Renal cortical epithelial cell (primary cell): Measurements from ENCODE around the gene DDAH2. TPM values are rescaled to one million over a fixed set of nuclear protein-coding genes. Genes with fewer than 3 reads are reported as not detected.

ENCODE experiments used
- DNase-seq: peaks from one replicate; pipeline ENCODE4 v3.0.0-alpha.2; 2011; ENCODE audit warnings: low read depth
- total RNA-seq: library from RNA; depleted of rRNA; stranded (reverse); fragments of >200 nt; gene quantifications from 2 replicates; pipeline ENCODE4 v1.2.3, GENCODE V29; 2014

Gene DDAH2
- total RNA-seq, 1 donor from 2014 or later: 121 TPM

DNA sequence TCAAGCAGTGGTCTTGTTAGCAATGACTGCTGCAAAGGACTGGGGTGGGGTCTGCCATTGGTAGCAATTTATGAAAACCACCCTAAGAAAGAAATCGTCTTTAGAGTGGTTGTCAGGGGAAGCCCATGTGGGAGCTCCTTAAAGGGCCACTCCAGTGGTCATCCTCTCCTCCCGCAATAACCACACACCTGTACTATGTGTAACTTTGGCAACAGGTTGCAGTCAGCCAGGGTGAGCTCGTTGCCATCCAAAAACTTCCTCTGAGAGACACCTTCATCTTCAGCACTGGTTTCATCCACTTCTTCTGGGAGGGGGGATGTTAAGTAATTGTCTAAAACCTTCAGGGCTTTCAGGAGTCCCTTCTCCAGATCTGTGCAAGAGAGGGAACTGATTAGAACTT, 2.9 kb upstream of the DDAH2 start:
- no peak for DNase-seq

DNA sequence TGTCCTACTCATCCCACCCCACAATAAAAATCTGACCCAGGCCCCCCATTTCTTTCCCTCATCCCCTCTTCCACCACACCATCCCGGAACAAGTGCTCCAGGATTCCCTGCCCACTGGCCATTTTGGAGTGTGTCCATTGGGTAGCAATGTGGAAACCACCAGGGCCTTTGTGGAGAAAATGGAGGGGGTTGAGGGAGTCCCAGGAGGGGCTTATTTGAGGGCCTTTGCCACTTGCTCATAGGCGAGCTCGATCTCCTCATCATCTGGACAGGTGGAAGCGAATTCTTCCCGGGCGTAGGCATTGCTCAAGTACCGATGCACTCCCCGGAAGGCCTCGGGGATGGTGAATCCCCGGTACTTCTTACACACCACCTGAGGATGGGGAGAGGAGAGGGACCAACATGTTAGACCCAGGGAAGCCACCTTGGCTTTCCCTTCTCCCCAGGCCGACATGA, 1.6 kb upstream of the DDAH2 start:
- no peak for DNase-seq

DNA sequence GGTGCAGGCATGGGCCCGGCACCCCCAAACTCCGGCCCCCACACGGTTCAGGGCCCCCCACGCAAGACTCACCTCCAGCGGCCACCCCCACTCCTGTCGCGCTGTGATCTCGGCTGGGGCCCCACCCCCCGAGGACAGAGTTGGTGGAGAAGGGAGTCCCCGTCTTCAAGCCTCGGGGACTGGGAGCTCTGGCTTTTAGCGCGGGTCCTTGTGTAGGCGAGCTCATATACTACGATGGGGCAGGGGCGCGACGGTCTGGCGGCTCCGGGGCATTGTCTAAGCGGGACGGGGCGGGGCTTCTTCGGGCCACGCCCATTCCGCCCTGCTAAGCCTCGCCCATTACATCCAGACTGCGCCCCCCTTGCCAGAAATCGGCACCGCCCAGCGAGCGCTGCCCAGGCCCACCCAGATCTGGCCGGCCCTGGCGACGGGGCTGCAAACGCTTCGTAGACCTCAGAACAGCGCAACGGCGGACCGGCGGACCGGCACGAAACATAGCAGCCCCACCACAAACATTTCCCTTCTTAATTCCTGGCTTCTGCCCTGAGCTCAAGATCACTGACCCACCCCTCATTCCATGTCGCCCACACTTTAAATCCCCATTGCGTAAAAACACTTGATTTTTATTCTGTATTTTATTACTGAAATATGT, 1.0 kb upstream of the DDAH2 start:
- DNase-seq: peak; percentile 40

DNA sequence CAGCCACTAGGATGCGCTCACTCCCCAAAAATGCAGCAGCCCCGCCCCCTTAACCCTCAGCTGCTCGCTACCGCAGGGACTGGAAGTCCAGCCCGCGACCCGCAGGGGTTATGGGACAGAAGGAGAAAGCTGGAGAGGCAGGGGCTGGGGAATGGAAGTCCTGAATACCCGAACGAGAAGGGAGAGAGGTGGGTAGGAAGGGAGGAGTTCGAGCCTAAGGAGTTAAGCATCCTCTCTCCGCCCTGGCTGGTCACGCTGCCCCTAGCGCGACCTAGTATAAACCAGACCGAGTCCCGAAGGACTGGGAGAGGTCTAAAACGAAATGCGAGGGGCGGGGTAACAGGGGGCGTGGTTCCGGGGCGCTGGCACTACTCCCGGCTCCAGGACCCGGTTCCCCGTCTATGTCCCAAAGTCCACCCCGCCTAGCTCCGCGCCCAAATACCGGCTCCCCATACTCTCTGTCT, 448 bp upstream of the DDAH2 start:
- peak; percentile 78 for DNase-seq

DNA sequence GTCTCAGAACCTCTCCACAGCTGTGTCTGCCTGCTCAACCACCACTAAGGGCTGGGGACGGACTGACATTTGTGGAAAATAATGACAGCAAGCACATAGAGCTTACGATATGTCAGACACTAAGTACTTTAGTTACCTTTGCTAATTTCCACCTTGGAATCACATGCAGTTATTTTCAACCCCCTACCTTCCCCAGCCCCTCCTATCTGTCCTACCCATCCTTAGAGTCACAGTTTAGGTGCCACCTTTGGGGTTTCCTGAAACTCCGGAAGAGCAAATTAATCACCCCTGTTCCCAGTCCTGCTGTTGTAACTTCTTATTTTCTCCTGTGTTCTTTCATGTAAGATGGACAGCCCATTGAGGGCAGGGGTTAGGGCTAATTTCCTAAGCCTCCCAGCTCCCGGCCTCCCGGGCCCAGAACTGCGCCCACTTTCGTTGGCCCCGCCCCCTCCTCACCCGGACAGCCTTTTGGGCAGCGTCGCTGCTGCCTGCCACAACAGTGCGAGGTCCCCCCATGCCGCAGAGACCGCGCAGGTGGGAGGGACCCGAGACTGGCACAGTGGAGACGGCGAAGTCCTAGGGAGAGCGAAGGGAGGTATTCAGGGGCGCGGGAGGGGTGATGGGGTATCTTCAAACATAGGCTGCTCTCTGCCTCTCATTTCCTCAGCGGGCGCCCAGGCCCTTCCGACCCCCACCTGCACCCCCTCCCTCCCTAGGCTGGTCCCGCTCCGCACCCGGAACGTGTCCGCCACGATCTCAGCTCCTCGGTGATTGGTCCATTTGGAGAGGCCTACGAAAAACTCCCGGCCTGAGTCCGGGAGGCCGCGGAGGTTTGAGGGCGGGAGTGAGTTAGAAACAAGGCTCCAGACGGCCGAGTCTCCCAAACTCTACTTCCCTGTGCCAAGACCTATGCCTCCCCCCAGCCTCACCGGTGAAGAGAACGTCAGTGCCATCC, 1.1 kb downstream of the DDAH2 start:
- DNase-seq: no peak

DNA sequence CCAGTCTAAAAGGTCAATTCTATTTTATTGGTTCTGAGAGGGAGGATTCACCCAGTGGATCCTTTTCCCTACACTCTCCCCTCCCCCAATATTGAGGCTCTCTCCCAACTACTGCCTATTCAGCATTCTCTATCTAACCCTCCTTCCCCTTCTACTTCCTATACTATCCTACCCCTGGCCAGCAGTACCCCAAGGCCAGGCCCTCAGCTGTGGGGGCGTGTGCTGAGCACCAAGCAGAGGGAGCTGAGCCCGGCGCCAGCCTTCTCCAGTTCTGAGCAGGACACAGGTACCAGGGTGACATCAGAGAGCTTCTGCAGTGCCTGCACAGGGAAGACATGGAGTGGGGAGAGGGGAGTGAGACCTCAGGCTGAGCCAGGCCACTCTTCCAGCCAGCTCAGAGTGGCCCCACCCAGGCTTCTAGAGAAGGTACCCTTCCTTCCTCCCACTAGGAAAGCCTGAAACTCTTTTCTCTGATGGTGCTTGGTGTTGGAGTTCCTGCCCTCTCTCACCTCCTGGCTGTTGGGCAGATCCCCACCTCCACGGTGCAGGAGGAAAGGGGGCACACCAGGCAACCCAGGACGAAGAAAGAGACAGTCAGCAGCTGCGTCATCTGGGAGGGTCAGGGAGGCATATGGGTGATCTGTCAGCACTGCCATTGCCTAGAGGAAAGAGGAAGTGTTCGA, 1.9 kb downstream of the DDAH2 start:
- no peak for DNase-seq

DNA sequence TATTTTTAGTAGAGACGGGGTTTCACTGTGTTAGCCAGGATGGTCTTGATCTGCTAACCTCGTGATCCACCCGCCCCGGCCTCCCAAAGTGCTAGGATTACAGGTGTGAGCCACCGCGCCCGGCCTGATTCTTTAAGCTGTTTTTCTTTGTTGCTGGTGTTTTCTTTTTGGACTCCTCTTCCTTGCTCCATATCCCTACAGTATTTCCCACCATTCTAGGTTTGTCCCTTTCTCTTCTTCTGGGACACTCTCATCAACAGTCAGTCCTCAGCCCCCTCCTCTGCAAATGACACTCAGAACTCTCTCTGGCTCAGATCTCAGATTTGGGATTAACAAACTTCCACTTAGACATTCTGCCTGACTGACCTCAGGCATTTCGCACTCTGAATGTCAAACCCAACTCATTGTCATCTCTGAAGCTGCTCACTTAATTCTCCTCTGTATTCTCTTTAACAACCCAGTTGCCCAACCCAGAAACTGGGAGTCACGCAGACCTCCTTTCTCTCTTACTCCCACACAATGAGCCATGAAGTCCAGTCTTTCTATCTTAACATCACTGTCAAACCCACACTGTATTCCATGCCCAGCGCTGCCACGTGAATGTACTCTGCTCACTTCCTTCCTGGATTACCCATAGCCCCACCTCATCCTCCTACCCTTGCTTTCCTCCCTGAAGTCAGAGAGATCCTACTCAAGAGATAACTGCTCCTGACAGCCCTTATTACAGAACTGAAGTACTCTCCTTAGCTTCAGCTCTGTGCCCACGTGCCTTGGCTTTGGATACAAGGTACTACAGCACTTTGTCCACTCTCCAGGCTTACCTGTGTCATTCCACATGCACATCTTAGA, 3.4 kb downstream of the DDAH2 start:
- DNase-seq: no peak

DNA sequence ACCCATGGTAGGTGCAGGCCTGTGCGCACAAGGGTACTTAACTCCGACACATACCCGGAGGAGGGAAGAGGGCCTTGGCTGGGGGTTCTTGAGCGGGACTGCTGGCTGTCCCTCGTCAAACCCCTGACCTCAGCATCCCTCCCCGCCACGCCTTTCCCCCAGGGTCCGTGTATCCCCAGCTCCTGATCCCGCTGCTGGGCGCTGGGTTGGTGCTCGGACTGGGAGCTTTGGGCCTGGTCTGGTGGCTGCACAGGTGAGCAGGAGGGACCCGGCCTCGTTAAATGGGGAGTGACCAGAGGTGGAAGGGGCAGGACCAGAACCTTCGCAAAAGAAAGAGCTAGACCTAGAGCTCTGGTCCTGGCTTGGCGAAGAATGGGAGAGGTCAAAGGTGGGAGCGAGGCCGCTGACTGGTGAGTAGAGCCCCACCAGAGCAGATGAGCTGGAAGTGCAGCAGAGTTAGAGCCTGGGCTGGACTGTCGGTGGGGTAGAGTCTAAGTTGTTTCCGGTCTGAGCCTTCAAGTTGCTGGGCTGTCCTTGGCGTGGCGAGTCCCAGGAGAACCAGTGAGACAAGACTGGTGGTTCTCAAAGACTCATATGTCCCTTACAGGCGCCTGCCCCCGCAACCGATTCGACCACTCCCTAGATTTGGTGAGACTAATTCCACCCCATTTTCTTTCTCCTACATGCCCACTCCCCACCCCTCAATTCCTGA, 5.0 kb downstream of the DDAH2 start:
- no peak for DNase-seq

DNA sequence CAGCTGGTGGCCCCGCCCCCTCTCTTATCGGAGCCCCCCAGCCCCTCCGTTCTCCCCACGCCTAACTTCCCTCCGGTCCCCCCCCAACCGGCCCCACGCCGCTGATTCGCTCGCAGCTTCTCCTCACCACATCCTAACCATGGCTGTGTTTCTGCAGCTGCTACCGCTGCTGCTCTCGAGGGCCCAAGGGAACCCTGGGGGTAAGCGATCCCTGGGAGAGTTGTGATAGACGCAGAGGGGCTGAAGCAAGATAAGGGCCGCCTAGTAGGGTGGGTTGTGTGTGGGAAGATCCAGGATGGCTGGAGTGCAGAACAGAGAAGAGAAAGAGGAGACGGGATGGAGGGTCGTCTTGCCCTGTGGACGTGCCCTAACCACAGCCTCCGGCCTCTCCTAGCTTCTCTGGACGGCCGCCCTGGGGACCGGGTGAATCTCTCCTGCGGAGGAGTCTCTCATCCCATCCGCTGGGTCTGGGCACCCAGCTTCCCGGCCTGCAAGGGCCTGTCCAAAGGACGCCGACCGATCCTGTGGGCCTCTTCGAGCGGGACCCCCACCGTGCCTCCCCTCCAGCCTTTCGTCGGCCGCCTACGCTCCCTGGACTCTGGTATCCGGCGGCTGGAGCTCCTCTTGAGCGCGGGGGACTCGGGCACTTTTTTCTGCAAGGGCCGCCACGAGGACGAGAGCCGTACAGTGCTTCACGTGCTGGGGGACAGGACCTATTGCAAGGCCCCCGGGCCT, 5.7 kb downstream of the DDAH2 start, which contains the start of gene MPIG6B:
MPIG6B (plus strand) TSS at position 129 of the 735 bp plus-strand sequence; CDS start at position 140, 11 bp downstream.
- DNase-seq: no peak

DNA sequence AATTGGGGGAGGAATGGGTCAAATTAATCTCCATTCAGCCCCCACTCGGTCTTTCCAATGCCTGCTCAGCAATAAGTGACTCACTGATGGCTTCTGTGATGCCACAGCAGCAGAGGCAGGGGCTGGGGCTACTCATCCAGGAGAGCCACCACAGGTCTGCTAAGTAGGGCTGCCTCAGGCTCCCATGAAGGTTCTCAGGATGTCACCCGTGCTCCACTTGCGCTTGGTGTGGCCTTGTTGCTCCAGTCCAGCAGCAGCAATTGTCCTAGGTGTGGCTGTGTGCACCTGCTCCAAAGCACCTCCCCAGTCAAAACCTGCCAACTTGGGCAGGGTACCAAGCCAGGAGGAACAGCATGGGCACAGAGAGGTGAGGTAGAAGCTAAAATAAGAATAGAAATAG, 6.9 kb downstream of the DDAH2 start:
- DNase-seq: no peak

DNA sequence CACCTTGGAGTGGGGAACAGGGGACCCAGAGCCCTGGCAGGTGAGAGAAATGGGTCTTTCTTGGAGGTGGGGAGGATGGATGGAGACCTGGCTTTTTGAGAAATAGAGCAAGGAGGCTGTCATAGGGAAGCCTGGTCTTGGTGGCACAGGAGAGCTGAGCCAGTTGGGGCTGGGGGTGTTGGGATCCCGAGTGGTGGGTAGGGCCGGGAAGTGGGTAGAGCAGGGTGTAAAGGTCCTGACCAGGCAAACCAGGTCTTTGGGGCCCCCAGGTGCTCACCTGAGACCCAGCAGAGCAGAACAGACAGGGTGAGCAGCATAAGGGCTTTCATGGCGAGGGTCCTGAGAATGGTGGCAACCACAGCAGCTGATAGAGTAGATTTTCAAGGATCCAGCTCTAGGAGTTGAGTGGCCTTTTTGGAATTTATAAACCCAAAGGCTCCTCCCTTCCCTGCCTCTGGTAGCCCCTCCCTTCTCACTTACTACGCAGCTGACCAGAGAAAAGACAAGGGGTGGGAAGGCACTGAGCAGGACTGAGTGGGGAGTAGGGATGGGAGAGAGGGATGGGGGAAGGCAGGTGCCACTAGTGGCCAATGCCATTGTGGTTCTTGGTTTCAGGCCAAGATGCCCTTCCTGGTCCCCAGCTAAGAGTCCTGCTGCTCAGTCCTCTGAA, 7.6 kb downstream of the DDAH2 start, which contains the start of gene LY6G6C:
LY6G6C (minus strand) TSS at position 396 of the 670 bp plus-strand sequence; CDS start at position 329, 67 bp downstream.
- no peak for DNase-seq

DNA sequence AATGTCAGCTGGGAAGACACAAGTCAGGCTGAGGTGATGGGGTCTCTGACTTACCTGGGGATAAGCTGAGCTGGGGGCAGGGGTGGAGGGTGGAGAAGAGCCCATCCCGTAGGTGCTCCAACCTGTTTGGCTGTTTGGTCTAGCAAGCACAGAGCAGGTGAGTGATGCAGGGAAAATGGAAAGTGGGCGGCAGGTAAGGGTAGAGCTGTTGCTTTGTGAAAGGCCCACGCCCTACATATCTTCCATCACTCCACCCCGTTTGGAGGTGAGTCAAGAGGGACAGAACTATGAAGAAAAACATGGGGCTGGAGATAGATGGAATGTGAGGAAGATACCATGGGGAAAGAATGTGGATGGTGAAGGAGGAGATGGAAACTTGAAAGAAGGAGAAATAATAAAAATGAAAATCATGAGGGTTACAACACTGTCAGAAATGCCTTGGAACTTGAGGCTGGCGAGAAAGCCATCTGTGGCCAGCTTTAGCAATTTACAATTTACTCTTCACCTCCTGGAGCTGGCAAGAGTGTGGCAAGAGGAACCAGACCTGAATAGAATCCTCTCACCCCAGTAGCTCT, 8.8 kb downstream of the DDAH2 start:
- no peak for DNase-seq

DNA sequence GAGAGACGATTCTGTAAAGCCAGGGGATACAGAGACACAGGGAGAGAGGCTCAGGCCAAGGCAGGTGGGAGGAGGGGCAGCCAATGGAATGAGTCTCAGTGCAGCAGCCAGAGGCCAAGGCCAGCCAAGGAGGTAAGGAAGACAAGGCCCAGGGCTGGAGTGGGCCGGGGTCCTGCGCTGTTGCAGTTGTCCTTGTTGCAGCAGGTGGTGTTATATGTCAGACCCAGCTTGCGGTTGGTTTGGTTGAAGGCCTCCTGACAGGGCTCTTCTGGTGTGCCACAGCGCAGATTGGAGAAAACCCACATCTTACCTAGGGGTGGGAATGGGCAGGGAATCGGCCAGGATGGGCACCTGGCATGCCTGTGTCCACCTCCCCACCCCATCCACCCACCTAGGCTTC, 10.1 kb downstream of the DDAH2 start:
- no peak for DNase-seq

DNA sequence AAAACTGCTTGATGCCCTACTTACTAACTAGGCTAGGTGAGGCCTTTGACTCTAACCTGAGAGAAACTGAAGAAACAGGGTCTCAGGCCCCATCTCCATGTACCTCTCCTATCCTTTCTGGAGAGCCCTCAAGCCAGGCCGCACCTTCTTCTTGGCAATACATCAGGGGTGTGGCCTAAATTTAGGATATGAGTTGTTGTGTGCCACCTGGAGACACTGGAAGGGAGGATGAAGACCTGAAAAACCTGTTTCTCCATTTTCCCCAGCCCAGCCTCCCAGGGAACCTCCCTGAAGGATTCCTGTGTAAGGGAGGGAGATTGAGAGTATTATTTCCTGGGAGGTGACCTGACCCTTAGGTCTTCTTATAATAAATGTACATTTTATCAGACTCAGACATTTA, 10.8 kb downstream of the DDAH2 start:
- no peak for DNase-seq

DNA sequence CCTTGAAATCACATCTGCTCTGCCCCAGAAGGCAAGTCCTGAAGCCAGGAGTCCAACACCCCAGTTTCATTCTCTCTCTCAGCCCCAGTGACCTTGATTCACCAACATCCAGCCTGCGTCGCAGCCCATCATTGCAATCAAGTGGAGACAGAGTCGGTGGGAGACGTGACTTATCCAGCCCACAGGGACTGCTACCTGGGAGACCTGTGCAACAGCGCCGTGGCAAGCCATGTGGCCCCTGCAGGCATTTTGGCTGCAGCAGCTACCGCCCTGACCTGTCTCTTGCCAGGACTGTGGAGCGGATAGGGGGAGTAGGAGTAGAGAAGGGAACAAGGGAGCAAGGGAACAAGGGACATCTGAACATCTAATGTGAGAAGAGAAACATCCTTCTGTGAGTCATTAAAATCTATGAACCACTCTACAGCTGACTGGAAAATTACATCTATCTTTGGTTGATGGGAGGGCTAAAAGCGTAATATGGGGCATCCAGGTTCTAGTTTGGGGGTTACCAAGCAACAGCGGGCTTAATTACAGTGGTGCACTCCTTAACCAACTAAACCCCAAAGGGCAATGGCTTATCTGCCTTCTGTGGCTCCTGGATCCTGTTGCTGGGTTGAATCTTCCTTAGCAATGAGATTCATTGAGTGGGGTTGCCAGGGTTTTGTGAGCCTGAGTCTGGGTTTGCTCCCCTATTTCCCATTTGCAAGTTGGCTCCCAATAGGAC, 11.4 kb downstream of the DDAH2 start:
- no peak for DNase-seq

DNA sequence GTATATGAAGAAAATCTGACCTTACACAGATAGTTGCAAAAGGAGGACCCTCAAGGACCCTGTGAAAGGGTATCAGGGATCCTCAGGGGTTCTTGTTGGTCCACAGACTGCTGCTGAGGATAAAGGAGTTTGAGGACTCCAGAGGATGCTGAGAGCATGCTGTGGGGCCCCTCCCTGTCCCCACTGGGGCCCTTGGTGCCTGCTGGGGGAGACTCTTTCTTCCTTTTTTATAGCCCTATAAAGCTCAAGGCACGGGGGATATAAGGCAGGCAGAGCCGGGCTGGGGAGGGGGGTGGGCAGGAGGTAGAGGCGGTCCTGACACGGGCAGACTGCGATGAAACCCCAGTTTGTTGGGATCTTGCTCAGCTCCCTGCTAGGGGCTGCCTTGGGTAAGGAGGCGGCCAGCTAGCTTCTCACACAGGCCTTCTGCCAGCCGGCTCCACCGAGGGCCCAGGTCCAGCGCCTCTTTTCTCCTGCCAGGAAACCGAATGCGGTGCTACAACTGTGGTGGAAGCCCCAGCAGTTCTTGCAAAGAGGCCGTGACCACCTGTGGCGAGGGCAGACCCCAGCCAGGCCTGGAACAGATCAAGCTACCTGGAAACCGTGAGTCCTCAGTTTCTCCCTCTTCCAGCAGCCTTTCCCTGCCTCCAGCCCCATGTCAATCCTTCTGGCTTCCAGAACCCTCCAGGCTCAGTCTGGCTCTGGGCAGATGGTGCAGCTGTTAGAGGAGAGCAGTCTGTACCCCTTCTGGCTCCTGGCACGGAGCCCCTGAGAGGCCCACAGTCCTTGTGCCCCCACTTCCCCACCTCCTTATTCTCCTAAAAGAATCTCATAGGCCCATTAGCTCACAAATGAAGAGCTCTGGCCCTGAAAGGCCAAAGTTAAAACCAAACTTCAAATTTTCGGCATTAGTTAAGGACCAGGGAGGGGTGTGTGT, 13.8 kb downstream of the DDAH2 start, which contains the start of gene LY6G6D:
LY6G6D (plus strand) TSS at position 327 of the 937 bp plus-strand sequence; CDS start at position 335, 8 bp downstream.
- DNase-seq: no peak
